ENCODE data around the gene LRIT2.

DNA sequence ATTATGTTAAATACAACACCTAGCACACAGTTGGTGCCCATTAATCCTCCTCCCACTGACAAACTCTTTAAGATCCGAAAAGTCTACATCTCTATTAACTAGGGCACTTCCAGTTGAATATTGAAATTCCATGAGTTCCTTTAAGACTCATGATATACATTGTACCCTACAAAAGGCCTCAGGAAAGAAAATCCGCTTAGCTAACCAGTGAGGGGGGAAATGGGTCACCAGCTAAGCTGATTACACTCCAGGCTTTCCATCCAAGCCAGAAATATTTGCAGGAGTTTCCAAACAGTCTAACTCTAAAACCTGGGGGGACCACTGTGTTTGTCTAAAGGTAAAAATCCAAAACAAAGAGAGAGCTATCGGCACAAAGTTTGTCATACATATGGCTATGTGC, 1.3 kb upstream of the LRIT2 start:
- no peak for TF ChIP-seq CTCF (IDR thresholded peaks at IDR 0.05; ENCODE audit: low read depth, low read length)
- no peak for TF ChIP-seq EZH2phosphoT487 (IDR thresholded peaks at IDR 0.05; ENCODE audit: low read depth)

Measured in OCI-LY3 (cell line).